Adrenal gland (tissue), 12 donors: ENCODE results near the gene TNS1. TPM values are rescaled to one million over a fixed set of nuclear protein-coding genes. Genes with fewer than 3 reads are reported as not detected.

Experiments used
- DNase-seq, 7 donors: peaks; one replicate each; pipeline ENCODE4 v3.0.0-alpha.2; 2019 to 2020
- H3K27ac ChIP-seq, 5 donors: fragments of 200-600 bp; sonication (generic) in 4 of 5; 1 replicate in 3 of 5; 2 replicates in 2 of 5; pipeline versions ENCODE4 v1.5.1 to v1.8.0; 2016 to 2020; ENCODE audit warnings: mild to moderate bottlenecking in 1 of 5
- H3K27me3 ChIP-seq: fragments of 200-600 bp; 2 replicates; pipeline ENCODE4 v1.8.0; 2021
- H3K36me3 ChIP-seq, 2 donors: fragments of 200-600 bp; replicated peaks in 1 of 2; 1 replicate in 1 of 2; 2 replicates in 1 of 2; pipeline versions ENCODE4 v1.5.1 to v1.8.0; 2018 to 2022
- H3K4me1 ChIP-seq, 2 donors: fragments of 200-600 bp; replicated peaks in 1 of 2; 1 replicate in 1 of 2; 2 replicates in 1 of 2; pipeline versions ENCODE4 v1.5.1 to v1.8.0; 2018 to 2021
- H3K4me3 ChIP-seq, 4 donors: fragments of 200-600 bp; sonication (generic) in 3 of 4; one replicate each; pipeline ENCODE4 v1.5.1; 2016 to 2018
- H3K9me3 ChIP-seq, 3 donors: fragments of 200-600 bp; sonication (generic) in 1 of 3; replicated peaks in 1 of 3; 1 replicate in 2 of 3; 2 replicates in 1 of 3; pipeline versions ENCODE4 v1.5.1 to v1.8.0; 2016 to 2021
- POLR2A ChIP-seq, 2 donors: fragments of 450-650 bp; IDR thresholded peaks; one replicate each; pipeline ENCODE4 v1.6.1; 2017; ENCODE audit warnings: antibody characterized with exemption in 2 of 2, mild to moderate bottlenecking in 2 of 2, moderate library complexity in 1 of 2
- WGBS, 4 donors: extraction: QIAGEN DNeasy Blood & Tissue Kit in 2 of 4; methylation state at CpG; one replicate each; pipeline versions ENCODE4 v1.1.5 to v1.1.7; 2013 to 2017; 5-methylcytosine and 5-hydroxymethylcytosine counted together
- intact Hi-C, 2 donors: fragments of 100-400 bp; cut with DNase I; formaldehyde crosslinking; loops; one replicate each; pipeline versions ENCODE4 v1.14.1 to v1.15.0; 2022 to 2023
- polyA plus RNA-seq, 3 donors: library from polyadenylated mRNA; stranded (reverse); fragments of 200-250 nt in 2 of 3; fragments of 350-450 nt in 1 of 3; fragmentation: Illumina TruSeq in 1 of 3; extraction: RNeasy Lipid Tissue Mini Kit (QIAGEN cat#74804) in 1 of 3; gene quantifications; one replicate each; pipeline ENCODE4 v1.2.3, GENCODE V29; 2013 to 2014
- total RNA-seq, 9 donors: library from RNA; depleted of rRNA in 4 of 9; stranded (reverse); fragments of >200 nt in 4 of 9; fragments of 120-200 nt in 1 of 9; fragmentation: NEBNext Ultra II Directional in 1 of 9; extraction: Animal tissue kit (Norgen Biotek cat#: 25700) in 1 of 9; gene quantifications; one replicate each; pipeline versions ENCODE4 v1.1.0 to v1.2.4, GENCODE V29; 2013 to 2023
- TF ChIP-seq, protein P1 (sequence below), 6 experiments: fragments of 450-650 bp in 4 of 6; fragments of 200-600 bp in 2 of 6; sonication (generic) in 1 of 6; IDR thresholded peaks; 1 replicate in 5 of 6; 2 replicates in 1 of 6; pipeline versions ENCODE4 v1.5.1 to v1.8.0; 2016 to 2021; ENCODE audit warnings: antibody characterized with exemption in 6 of 6, mild to moderate bottlenecking in 2 of 6, moderate library complexity in 1 of 6
- donor health status: healthy with polysubstance abuse.
- donor health status: Bipolar disorder and iron deficiency.
- donor health status: DM: yes; HTN: yes; CAD: no.
- donor health status: DM: no; HTN: no; CAD: no.
- donor health status: DM: no; HTN: no; CAD: no.
- donor health status: DM: yes; HTN: yes; CAD: no.

The TNS1 gene
- total and polyA plus RNA-seq, 12 donors, result 34.1 to 341 (median 252) TPM

DNA sequence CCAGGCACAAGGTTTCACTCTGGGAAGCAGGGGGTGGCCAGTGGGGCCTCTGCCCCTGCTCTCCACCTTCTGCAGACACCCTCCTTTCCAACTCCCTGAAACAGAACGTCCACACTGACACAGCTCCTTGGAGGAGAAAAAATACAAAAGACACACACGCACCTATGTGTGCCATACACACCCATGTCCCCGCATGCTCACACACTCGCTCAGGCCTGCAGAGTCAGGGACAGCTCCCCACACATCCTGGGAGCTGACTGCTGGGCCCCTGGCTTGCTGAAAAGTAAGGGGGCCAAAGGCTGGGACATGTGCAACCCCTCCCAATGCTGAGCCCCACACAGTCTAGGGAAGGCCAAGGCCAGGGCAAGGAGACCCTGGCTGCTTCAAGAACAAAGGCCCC is 200.5 kb downstream of the TNS1 start:
- no peaks in the 10 kb centered on the region for H3K27me3 ChIP-seq
- WGBS, 4 donors, result 59 to 87% (median 77%) methylated on average over 4 of the region's 4 CpGs
- H3K9me3 ChIP-seq, result no peaks in the 10 kb centered on the region
- intact Hi-C loops, result no loop called here
- peaks cover 0 to 52% of the 10 kb centered on the region in 2 donors for H3K36me3 ChIP-seq
- H3K4me3 ChIP-seq, result no peak overlapping the region
- DNase-seq, result peak in 5 of 7 donors; percentile 7 to 30 (median 14)
- no peak for TF ChIP-seq POLR2A (IDR thresholded peaks at IDR 0.05)
- TF ChIP-seq, protein P1, sequence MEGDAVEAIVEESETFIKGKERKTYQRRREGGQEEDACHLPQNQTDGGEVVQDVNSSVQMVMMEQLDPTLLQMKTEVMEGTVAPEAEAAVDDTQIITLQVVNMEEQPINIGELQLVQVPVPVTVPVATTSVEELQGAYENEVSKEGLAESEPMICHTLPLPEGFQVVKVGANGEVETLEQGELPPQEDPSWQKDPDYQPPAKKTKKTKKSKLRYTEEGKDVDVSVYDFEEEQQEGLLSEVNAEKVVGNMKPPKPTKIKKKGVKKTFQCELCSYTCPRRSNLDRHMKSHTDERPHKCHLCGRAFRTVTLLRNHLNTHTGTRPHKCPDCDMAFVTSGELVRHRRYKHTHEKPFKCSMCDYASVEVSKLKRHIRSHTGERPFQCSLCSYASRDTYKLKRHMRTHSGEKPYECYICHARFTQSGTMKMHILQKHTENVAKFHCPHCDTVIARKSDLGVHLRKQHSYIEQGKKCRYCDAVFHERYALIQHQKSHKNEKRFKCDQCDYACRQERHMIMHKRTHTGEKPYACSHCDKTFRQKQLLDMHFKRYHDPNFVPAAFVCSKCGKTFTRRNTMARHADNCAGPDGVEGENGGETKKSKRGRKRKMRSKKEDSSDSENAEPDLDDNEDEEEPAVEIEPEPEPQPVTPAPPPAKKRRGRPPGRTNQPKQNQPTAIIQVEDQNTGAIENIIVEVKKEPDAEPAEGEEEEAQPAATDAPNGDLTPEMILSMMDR (IDR thresholded peaks at IDR 0.05), result no peak
- H3K4me1 ChIP-seq, result peaks cover 0 to 19% of the 10 kb centered on the region in 2 donors
- peak overlapping the region in 1 of 5 donors; percentile 38 for H3K27ac ChIP-seq

- H3K27me3 ChIP-seq, result no peaks in the 10 kb centered on the region
- DNase-seq, result peak in 5 of 7 donors; percentile 10 to 48 (median 17)
- H3K27ac ChIP-seq, result peak overlapping the region in 1 of 5 donors; percentile 38
- intact Hi-C loops, result no loop called here
- H3K9me3 ChIP-seq, result no peaks in the 10 kb centered on the region
- H3K4me1 ChIP-seq, result peaks cover 0 to 14% of the 10 kb centered on the region in 2 donors
- peaks cover 0 to 46% of the 10 kb centered on the region in 2 donors for H3K36me3 ChIP-seq
- TF ChIP-seq, protein P1 (IDR thresholded peaks at IDR 0.05), result no peak
- no peak for TF ChIP-seq POLR2A (IDR thresholded peaks at IDR 0.05)
- H3K4me3 ChIP-seq, result no peak overlapping the region
- WGBS, 4 donors, result 71 to 78% (median 73%) methylated on average over 5 to 8 of the region's 8 CpGs
Observed at GRCh38 chr2:217801711-217802110, 201.1 kb downstream of the TNS1 start.

DNA sequence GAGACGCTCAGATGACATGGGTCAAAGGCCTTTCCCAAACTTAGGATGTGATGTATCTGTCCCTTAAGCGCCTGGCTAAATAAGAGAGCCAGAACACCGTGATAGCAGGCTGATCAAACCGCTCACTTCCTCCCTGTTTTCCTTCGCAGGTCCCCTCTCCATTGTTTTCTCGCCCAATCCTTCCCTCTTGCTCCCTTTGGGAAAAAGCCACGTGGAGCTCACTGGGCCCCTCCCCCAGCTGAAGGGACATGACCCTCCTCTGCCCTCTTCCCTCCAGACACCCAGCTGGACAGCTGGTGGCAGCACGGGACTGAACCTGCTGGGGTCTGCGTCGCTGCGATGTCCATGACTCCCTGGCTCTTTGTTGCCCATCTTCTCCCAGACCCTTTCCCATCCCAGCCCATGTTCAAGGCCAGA is 201.7 kb downstream of the TNS1 start:
- 50 to 64% (median 61%) methylated on average over 11 of the region's 11 CpGs for WGBS, 4 donors
- peak overlapping the region in 2 of 5 donors; percentile 10 to 32 for H3K27ac ChIP-seq
- H3K27me3 ChIP-seq, result no peaks in the 10 kb centered on the region
- no peaks in the 10 kb centered on the region for H3K9me3 ChIP-seq
- intact Hi-C loops, result no loop called here
- H3K36me3 ChIP-seq, result peaks cover 0 to 40% of the 10 kb centered on the region in 2 donors
- TF ChIP-seq, protein P1 (IDR thresholded peaks at IDR 0.05), result no peak
- no peak for TF ChIP-seq POLR2A (IDR thresholded peaks at IDR 0.05)
- peak in 5 of 7 donors; percentile 18 to 53 (median 24) for DNase-seq
- H3K4me1 ChIP-seq, result peaks cover 0 to 8% of the 10 kb centered on the region in 2 donors
- no peak overlapping the region for H3K4me3 ChIP-seq

GRCh38 chr2:217800433-217801114 is 202.2 kb downstream of the TNS1 start:
- 83 to 86% (median 84%) methylated on average over 8 to 10 of the region's 10 CpGs for WGBS, 4 donors
- peaks cover 0 to 5% of the 10 kb centered on the region in 2 donors for H3K4me1 ChIP-seq
- DNase-seq, result peak in 5 of 7 donors; percentile 10 to 45 (median 14)

More at GRCh38 chr2:217800433-217801114, 202.2 kb downstream of the TNS1 start:
- intact Hi-C loops, result no loop called here
- H3K9me3 ChIP-seq, result no peaks in the 10 kb centered on the region
- no peak overlapping the region for H3K4me3 ChIP-seq
- H3K27me3 ChIP-seq, result no peaks in the 10 kb centered on the region
- TF ChIP-seq, protein P1 (IDR thresholded peaks at IDR 0.05), result no peak
- TF ChIP-seq POLR2A (IDR thresholded peaks at IDR 0.05), result no peak
- H3K27ac ChIP-seq, result peak overlapping the region in 2 of 5 donors; percentile 10 to 33
- H3K36me3 ChIP-seq, result peaks cover 0 to 40% of the 10 kb centered on the region in 2 donors
